HG02759 (cell line): ENCODE results near the gene EXOSC2.

Experiments
- ATAC-seq: cut with Tn5 transposase; IDR thresholded peaks from one replicate; pipeline ENCODE4 v1.9.1; 2021; ENCODE audit warnings: mild to moderate bottlenecking, moderate library complexity; ENCODE audit not compliant: unreplicated experiment

EXOSC2 gene, protein sequence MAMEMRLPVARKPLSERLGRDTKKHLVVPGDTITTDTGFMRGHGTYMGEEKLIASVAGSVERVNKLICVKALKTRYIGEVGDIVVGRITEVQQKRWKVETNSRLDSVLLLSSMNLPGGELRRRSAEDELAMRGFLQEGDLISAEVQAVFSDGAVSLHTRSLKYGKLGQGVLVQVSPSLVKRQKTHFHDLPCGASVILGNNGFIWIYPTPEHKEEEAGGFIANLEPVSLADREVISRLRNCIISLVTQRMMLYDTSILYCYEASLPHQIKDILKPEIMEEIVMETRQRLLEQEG

DNA sequence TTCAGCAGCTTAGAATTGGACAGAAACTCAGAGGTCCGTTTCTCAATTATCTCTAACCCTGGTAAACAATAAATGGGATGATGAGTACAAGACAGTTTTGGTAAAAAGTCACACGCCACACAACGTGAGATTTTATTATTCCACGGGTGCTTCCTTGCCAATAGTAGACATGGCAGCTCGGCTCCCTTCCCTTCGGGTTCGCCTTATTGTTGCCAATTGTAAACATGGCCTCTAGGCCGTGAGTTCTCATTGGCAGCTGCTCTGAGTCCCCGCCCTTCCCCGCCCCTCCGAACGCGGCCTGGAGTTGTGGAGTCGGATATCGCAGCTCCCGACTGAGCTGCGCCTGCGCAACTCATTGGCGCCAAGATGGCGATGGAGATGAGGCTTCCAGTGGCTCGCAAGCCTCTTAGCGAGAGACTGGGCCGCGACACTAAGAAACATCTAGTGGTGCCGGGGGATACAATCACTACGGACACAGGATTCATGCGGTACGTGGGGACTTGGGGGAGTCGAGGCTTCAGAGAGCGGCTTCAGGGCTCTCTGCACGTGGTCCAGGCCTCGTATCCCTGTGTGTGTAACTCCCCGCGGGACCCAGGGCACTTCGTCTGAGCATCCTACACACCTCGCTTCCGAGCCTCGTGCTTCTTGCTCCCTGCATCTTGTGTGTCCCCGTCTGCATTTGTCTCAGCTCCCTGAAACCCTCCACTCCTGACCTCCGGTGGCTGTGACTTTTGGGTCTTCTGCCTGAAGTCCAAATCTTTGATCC is at the start of gene EXOSC2:
Gene EXOSC2, plus strand, starts transcription at position 355 of the 766 bp plus-strand sequence. Its CDS starts 12 bp downstream, at position 367.
- ATAC-seq = peak; percentile 93

- ATAC-seq = no peak
Measured at GRCh38 chr9:130651221-130651620, 42.4 kb upstream of the EXOSC2 start.

DNA sequence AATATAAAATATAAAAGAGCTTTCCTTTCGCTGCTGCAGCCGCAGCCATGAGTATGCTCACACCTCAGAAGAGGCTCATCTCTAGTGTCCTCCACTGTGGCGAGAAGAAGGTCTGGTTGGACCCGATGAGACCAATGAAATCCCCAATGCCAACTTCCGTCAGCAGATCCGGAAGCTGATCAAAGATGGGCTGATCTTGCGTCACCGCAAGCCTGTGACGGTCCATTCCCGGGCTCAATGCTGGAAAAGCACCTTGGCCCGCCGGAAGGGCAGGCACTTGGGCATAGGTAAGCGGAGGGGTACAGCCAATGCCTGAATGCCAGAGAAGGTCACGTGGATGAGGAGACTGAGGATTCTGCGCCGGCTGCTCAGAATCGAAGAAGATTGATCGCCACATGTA is 41.8 kb upstream of the EXOSC2 start:
- ATAC-seq = no peak

DNA sequence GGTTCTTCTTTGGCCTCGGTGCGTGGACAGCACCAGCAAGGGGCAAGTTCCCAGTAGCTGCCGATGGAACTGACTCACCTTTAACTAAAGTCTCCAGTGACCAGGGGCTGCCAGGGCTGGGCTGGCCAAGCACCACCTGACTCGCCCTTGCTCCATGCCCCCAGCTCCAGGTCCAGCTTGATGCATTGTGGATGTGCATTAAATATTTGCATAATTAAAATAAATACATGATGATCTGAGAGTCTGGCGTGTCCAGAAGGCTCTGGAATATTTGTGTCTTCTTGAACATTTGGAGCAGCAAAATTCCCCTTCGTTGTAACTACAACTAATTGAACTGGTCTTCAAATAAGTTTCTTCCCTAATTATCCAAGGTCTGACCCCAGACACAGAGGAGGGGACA is 38.7 kb upstream of the EXOSC2 start:
- ATAC-seq = no peak

DNA sequence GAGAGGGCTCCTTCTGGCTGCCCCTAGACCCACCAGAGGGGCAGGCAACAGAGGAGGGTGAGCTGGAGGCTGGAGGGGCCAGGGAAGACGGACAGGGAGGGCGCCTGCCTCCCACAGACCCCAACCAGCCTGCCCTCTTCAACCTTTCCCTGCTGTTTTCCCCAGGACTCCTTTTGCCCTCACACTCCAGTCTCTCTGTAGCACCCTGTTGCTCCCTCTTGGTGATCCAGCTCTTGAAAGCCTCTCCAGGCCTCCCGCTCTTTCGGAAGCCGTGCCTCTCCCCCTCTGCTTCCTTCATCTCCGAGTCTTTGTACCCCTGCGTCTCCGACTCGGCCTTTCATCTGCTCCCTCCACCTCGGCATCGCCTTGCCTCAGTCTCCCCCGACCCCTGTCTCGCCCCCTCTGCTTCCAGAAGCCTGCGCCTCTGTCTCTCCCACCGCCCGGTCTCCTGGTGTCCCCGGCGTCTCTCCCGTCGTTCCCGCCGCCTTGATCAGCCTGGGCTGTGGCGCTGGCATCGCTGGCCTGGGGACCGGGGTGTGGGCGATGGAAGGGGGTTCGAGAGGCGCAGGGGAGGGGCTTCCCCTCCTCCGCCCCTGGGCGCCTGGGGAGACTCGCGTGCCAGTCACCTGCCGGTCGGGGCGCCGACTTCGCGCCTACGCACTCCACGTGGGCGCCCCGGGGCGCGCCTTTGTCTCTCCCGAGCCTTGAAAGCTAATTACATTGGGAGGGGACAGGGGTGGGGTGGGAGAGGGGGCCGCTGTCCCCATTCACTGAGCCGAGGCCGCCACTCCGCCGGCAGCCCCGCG is 34.5 kb upstream of the EXOSC2 start:
- no peak for ATAC-seq

- no peak for ATAC-seq
Measured at GRCh38 chr9:130659699-130660248, 33.8 kb upstream of the EXOSC2 start.

DNA sequence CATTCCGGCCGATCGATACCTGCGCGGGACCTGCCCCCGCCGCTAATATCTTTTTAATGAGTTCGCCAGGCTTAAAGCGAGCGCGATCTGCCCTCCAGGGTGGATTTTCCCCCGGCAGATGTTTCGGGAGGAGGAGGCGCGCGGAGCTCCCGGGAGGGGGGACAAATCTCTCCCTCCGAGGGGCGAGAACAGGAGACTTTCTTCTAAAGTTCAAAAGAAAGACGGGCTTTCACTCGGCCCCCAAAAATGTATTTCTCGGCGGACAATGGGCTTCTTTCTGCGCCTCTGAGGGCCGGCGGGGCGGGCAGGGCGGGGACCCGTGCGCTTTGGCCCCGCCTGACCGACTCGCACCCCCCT is 33.3 kb upstream of the EXOSC2 start:
- ATAC-seq = no peak

DNA sequence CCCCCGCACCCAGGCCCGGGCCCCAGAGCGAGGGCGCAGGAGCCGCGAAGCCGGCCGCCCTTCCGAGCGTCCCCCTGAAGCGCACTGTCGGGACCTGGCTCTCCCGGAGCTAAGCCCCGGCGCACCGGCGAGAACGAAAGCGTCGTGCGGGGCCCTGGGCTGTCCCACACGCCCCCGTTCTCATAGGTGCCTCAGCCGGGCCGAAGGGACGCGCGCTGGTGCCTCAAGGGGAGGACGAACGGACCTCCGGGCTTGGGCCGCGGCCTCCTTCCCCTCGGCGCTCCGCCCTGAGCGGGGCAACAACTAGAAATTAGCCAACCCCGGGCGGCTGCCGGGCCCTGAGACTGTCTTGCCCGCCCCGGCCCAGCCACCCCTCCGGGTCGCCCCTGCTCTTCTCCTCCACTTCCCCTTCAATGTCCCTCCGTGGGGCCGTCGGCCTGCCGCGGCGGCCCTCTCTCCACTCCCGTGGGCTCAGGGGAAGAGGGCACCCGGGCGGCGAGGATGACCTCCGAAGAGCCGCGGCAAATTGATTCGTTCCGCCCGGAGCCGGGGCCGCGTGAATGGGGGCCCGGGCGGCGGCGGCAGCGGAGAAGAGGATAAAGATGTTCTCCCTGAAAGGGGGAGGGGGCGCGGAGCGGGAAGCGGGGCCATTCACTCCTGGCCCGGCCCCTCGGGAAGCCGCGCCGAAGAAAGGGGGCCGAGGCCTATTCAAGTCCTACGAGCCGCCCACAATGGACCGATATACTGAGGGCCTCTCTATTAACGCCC is 32.7 kb upstream of the EXOSC2 start:
- ATAC-seq = no peak

- no peak for ATAC-seq
Measured at GRCh38 chr9:130661451-130662098, 32.0 kb upstream of the EXOSC2 start.

DNA sequence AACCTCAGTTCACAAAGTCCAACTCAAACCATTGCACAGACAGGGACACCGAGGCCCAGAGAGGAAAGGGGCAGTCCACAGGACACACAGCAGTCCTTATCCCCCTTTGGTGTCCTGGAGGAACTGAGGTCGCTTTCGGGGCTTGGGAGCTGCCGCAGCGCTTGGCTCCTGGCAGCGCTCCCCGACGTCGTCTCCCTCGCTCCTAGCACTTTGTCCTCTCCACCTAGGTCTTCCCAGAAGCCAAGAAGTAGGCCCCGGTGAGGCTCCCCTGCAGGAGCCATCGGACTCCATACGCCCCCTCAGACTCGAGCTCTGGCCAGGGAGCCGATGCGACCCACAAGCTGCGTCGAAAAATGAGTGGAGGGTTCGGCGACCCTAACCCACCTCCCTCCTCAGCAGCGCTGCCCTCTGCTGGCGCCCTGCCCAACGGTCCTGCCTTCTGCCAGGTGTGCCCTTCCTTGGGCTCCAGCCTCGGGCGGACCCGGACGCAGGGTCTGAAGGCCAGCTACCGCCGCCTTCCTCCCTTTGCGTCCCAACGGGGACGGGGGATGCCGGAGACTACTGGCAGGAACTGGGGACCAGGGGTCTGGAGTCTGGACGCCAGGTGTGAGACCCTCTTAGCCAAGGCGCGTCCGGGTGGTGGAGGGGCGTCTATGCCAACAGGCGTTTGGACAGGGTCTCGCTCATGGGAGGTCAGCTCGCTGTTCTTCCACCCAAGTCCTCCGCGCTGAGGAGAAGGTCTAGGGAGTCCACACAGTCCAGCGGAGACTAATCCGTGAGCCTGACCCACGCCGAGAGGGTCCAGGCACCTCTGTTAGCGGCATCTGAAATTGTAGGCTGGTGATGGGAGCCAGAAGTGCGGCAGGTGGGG is 31.2 kb upstream of the EXOSC2 start:
- no peak for ATAC-seq

DNA sequence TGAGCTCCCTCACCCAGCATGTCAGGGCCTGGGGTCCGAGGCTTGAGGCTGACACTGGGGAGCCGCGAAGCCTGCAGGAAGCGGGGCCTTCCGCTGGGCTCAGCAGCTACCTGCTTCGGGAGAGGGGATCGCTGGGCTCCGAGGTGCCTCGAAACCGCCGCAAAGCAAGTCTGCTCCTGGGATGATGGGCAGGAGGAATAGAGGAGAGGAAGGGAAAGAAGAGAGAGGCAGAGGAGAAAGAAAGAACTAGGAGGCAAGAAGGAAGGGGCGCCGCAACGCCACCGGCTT is 30.7 kb upstream of the EXOSC2 start:
- no peak for ATAC-seq

GRCh38 chr9:130663258-130663976 is 30.2 kb upstream of the EXOSC2 start:
- no peak for ATAC-seq

- ATAC-seq = no peak
Measured at GRCh38 chr9:130663977-130664250, 29.7 kb upstream of the EXOSC2 start.

DNA sequence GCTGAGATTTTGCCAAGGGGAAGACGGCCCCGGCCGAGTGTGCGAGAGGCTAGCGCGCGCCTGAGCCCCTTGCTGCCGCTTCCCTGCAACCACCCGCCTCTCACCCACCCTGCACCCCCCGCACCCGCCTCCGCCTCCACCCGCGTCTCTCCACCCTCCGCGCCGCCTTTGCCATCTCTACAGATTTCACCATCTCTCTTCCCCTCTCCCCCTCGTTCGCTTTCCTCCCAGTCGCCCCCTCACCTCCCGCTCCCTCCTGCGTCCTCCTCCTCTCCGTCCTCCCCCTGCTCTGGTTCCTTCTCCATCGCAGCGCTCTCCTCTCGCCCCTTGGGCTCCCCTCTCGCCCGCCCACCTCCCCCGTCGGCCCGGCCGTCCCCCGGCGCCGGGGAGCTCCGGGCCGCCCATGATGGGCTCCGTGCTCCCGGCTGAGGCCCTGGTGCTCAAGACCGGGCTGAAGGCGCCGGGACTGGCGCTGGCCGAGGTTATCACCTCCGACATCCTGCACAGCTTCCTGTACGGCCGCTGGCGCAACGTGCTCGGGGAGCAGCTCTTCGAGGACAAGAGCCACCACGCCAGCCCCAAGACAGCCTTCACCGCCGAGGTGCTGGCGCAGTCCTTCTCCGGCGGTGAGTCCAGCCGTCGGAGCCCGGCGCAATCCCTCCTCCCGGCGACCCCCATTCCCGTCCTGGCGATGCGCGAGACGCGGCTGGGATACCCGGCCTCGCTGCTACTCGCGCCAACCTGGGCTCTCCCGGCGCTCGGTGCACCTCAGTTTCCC is 29.1 kb upstream of the EXOSC2 start, which contains the start of gene PRDM12:
Gene PRDM12, plus strand, starts transcription at position 344 of the 778 bp plus-strand sequence. Its CDS starts 60 bp downstream, at position 404.
- no peak for ATAC-seq

GRCh38 chr9:130665029-130665430 is 28.6 kb upstream of the EXOSC2 start:
- no peak for ATAC-seq

DNA sequence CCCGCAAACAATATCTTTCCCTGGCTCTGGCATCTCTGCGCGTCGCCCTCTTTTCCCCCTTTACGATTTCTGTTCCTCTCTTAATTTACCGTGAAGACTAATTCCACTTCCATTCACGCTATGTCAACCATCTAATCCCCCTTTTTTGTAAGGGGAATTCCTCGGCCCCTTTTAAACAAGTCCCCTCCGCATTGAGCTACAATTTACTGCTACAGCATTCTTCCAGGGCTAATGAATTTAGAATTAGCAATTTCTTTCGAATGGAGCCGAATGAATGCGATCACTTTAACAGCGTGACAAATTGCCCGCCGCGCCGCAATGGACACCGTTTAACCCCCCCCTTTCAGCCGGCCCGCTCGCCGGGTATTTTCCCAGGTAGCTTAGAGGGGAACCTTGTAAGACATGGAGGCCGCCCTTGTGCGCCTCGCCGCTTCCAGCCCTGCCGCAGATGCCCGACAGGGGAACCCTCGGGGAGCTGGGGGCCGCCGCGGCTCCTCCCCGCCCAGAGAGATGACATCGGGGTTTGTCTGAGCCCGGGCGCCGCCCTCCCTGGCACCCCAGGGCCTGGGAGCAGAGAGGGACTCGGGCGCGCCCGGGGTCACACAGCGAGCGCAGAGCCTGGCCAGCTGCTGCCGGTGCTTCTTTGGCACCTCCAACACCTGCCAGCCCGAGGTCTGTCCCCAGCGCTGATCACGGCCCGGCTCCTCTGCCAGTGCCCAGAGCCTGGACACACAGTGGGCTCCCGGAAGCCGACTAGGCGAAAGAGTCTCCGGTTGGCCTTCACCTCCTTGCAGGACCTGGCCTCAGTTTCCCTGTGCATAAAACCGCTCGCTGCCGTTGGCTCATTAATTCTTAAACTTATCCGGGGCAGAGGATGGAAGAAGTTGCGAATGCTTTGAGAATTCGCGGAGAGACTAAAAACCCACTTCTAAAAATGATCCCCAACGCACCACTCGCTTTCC is 27.9 kb upstream of the EXOSC2 start:
- ATAC-seq = no peak
